HEK293 (cell line): ENCODE data around the gene FAM234B.

Experiments used
- KLF10 ChIP-seq: fragments of 450-650 bp; IDR thresholded peaks from 2 replicates; pipeline ENCODE4 v1.5.1; 2018; ENCODE audit warnings: missing biosample characterization, mild to moderate bottlenecking, missing genetic modification characterization
- TCF7L2 ChIP-seq: IDR thresholded peaks from 2 replicates; pipeline ENCODE4 v1.6.1; 2011; ENCODE audit warnings: low read depth, mild to moderate bottlenecking, inconsistent platforms, low read length, moderate library complexity, borderline replicate concordance
- ZFP41 ChIP-seq: fragments of 450-650 bp; formaldehyde crosslinking; IDR thresholded peaks from 2 replicates; pipeline ENCODE4 v1.5.1; 2016; ENCODE audit warnings: missing biosample characterization, missing genetic modification characterization, borderline replicate concordance
- TF ChIP-seq, protein P1 (sequence below): fragments of 450-650 bp; formaldehyde crosslinking; IDR thresholded peaks from 2 replicates; pipeline ENCODE4 v1.5.1; 2016; ENCODE audit warnings: missing biosample characterization, missing genetic modification characterization
- TF ChIP-seq, protein P2 (sequence below): fragments of 450-650 bp; formaldehyde crosslinking; IDR thresholded peaks from 2 replicates; pipeline ENCODE4 v1.5.1; 2016; ENCODE audit warnings: missing biosample characterization, missing genetic modification characterization
- TF ChIP-seq, protein P3 (sequence below): fragments of 450-650 bp; IDR thresholded peaks from 2 replicates; pipeline ENCODE4 v1.5.1; 2018; ENCODE audit warnings: missing biosample characterization, mild to moderate bottlenecking, missing genetic modification characterization
- TF ChIP-seq, protein P4 (sequence below): fragments of 450-650 bp; formaldehyde crosslinking; IDR thresholded peaks from 2 replicates; pipeline ENCODE4 v1.5.1; 2016; ENCODE audit warnings: missing biosample characterization, missing genetic modification characterization, borderline replicate concordance

DNA sequence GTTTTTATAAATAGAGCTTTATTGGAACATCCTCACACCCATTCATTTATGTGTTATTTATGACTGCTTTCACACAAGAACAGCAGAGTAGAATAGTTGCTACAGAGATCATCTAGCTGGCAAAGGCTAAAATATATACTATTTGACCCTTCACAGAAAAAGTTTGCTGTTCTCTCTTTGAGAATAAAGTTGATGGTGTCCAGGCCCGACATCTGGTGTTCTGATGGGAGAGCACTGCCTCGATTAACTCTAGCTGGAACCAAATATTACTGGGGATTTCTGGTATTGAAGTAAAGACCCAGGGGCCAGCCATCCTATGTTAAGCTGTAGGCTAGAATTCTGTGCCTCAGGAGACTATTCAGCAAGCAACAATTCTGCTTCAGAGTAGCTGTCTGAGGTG is 21.8 kb downstream of the FAM234B start:
- TF ChIP-seq, protein P1, sequence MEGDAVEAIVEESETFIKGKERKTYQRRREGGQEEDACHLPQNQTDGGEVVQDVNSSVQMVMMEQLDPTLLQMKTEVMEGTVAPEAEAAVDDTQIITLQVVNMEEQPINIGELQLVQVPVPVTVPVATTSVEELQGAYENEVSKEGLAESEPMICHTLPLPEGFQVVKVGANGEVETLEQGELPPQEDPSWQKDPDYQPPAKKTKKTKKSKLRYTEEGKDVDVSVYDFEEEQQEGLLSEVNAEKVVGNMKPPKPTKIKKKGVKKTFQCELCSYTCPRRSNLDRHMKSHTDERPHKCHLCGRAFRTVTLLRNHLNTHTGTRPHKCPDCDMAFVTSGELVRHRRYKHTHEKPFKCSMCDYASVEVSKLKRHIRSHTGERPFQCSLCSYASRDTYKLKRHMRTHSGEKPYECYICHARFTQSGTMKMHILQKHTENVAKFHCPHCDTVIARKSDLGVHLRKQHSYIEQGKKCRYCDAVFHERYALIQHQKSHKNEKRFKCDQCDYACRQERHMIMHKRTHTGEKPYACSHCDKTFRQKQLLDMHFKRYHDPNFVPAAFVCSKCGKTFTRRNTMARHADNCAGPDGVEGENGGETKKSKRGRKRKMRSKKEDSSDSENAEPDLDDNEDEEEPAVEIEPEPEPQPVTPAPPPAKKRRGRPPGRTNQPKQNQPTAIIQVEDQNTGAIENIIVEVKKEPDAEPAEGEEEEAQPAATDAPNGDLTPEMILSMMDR (tag by site-specific recombination), result no peak
- TF ChIP-seq TCF7L2 (no peak), ZFP41 (tag by site-specific recombination) (no peak), KLF10 (tag by site-specific recombination) (no peak)
- TF ChIP-seq, protein P2, sequence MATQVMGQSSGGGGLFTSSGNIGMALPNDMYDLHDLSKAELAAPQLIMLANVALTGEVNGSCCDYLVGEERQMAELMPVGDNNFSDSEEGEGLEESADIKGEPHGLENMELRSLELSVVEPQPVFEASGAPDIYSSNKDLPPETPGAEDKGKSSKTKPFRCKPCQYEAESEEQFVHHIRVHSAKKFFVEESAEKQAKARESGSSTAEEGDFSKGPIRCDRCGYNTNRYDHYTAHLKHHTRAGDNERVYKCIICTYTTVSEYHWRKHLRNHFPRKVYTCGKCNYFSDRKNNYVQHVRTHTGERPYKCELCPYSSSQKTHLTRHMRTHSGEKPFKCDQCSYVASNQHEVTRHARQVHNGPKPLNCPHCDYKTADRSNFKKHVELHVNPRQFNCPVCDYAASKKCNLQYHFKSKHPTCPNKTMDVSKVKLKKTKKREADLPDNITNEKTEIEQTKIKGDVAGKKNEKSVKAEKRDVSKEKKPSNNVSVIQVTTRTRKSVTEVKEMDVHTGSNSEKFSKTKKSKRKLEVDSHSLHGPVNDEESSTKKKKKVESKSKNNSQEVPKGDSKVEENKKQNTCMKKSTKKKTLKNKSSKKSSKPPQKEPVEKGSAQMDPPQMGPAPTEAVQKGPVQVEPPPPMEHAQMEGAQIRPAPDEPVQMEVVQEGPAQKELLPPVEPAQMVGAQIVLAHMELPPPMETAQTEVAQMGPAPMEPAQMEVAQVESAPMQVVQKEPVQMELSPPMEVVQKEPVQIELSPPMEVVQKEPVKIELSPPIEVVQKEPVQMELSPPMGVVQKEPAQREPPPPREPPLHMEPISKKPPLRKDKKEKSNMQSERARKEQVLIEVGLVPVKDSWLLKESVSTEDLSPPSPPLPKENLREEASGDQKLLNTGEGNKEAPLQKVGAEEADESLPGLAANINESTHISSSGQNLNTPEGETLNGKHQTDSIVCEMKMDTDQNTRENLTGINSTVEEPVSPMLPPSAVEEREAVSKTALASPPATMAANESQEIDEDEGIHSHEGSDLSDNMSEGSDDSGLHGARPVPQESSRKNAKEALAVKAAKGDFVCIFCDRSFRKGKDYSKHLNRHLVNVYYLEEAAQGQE (tag by site-specific recombination), result no peak
- TF ChIP-seq, protein P3, sequence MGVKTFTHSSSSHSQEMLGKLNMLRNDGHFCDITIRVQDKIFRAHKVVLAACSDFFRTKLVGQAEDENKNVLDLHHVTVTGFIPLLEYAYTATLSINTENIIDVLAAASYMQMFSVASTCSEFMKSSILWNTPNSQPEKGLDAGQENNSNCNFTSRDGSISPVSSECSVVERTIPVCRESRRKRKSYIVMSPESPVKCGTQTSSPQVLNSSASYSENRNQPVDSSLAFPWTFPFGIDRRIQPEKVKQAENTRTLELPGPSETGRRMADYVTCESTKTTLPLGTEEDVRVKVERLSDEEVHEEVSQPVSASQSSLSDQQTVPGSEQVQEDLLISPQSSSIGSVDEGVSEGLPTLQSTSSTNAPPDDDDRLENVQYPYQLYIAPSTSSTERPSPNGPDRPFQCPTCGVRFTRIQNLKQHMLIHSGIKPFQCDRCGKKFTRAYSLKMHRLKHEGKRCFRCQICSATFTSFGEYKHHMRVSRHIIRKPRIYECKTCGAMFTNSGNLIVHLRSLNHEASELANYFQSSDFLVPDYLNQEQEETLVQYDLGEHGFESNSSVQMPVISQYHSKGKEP (tag by site-specific recombination), result no peak
- TF ChIP-seq, protein P4, sequence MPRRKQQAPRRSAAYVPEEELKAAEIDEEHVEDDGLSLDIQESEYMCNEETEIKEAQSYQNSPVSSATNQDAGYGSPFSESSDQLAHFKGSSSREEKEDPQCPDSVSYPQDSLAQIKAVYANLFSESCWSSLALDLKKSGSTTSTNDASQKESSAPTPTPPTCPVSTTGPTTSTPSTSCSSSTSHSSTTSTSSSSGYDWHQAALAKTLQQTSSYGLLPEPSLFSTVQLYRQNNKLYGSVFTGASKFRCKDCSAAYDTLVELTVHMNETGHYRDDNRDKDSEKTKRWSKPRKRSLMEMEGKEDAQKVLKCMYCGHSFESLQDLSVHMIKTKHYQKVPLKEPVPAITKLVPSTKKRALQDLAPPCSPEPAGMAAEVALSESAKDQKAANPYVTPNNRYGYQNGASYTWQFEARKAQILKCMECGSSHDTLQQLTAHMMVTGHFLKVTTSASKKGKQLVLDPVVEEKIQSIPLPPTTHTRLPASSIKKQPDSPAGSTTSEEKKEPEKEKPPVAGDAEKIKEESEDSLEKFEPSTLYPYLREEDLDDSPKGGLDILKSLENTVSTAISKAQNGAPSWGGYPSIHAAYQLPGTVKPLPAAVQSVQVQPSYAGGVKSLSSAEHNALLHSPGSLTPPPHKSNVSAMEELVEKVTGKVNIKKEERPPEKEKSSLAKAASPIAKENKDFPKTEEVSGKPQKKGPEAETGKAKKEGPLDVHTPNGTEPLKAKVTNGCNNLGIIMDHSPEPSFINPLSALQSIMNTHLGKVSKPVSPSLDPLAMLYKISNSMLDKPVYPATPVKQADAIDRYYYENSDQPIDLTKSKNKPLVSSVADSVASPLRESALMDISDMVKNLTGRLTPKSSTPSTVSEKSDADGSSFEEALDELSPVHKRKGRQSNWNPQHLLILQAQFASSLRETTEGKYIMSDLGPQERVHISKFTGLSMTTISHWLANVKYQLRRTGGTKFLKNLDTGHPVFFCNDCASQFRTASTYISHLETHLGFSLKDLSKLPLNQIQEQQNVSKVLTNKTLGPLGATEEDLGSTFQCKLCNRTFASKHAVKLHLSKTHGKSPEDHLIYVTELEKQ (tag by site-specific recombination), result no peak
